ENCODE measurements around the gene SLC26A5.

SLC26A5 gene

DNA sequence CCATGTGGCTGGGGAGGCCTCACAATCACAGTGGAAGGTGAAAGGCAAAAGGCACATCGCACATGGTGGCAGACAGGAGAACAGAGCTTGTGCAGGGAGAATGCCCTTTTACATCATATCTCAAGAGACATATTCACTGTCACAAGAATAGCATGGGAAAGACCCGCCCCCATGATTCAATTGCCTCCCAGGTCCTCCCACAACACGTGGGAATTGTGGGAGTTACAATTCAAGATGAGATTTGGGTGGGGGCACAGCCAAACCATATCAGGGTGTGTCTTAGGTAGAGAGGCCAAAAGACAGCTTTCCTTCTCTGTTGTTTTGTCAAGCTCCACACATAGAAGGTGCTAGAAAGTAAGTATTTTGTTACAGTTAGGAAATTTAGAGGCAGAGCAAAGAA is 20.8 kb upstream of the SLC26A5 start:
- Mint-ChIP-seq H3K4me1 (no peaks in the 10 kb centered on the region), H3K9me3 (no peaks in the 10 kb centered on the region), H3K36me3 (ENCODE audit: low read depth) (no peaks in the 10 kb centered on the region), H3K27ac (no peak overlapping the region), H3K4me3 (no peak overlapping the region), H3K27me3 (ENCODE audit: low read depth, poor library complexity) (peaks cover 17% of the 10 kb centered on the region)
- TF ChIP-seq, protein P1, sequence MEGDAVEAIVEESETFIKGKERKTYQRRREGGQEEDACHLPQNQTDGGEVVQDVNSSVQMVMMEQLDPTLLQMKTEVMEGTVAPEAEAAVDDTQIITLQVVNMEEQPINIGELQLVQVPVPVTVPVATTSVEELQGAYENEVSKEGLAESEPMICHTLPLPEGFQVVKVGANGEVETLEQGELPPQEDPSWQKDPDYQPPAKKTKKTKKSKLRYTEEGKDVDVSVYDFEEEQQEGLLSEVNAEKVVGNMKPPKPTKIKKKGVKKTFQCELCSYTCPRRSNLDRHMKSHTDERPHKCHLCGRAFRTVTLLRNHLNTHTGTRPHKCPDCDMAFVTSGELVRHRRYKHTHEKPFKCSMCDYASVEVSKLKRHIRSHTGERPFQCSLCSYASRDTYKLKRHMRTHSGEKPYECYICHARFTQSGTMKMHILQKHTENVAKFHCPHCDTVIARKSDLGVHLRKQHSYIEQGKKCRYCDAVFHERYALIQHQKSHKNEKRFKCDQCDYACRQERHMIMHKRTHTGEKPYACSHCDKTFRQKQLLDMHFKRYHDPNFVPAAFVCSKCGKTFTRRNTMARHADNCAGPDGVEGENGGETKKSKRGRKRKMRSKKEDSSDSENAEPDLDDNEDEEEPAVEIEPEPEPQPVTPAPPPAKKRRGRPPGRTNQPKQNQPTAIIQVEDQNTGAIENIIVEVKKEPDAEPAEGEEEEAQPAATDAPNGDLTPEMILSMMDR (IDR thresholded peaks at IDR 0.05), result no peak
- no peak for DNase-seq

DNA sequence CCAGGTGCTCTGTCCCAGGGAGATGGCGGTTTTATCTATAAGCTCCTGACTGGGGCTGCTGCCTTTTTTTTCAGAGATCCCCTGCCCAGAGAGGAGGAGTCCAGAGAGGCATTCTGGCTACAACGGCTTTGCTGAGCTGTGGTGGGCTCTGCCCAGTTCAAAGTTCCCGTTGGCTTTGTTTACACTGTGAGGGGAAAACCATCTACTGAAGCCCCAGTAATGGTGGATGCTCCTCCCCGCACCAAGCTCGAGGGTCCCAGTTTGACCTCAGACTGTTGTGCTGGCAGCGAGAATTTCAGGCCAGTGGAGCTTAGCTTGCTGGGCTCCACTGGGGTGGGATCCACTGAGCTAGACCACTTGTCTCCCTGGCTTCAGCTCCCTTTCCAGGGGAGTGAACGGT is 16.4 kb upstream of the SLC26A5 start:
- H3K36me3 Mint-ChIP-seq (ENCODE audit: low read depth), result no peaks in the 10 kb centered on the region
- no peak for DNase-seq
- no peaks in the 10 kb centered on the region for H3K9me3 Mint-ChIP-seq
- H3K4me3 Mint-ChIP-seq, result no peak overlapping the region
- no peak overlapping the region for H3K27ac Mint-ChIP-seq
- H3K4me1 Mint-ChIP-seq, result no peaks in the 10 kb centered on the region
- TF ChIP-seq, protein P1 (IDR thresholded peaks at IDR 0.05), result no peak
- H3K27me3 Mint-ChIP-seq (ENCODE audit: low read depth, poor library complexity), result peaks cover 14% of the 10 kb centered on the region

DNA sequence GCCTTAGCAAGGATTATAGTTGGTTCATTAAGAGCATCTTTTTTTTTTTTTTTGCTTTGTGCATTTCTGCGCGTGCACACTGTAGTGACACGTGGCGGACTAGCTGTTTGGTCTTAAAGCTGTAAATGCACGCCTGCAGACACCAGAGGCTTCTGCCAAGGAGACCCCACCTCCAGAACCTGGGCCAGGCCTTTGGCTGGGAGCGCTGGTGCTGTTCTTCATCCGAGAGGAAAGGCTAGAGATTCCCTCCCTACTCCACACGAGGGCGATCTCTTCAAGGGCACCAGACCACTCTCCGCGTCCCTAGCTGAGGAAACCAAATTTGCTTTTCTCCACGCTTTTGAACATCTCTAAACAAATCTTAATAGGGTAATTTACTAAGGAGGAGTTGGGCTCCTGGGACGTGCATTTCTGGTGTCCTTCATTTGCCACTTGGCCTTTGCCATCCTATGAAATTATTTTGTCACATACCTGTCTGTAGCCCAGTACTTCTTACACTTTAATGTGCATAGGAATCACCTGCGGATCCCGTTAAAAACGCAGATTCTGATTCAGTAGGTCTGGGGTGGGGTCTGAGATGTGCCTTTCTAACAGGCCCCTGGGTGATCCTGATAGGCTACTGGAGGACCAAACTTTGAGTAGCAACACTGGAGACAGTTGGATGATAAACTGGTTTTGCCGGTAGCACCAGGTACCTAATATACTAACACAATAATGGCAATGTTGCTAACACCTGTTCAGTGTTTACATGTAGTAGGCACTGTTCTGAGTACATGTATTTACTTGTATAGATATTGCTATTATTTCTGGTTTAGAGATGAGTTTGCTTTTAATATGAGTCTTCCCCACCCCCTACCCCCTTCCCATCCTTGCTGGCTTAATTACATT is 1.3 kb upstream of the SLC26A5 start:
- TF ChIP-seq, protein P1 (IDR thresholded peaks at IDR 0.05), result peak; percentile 79
- no peak overlapping the region for H3K27ac Mint-ChIP-seq
- no peak overlapping the region for H3K4me3 Mint-ChIP-seq
- H3K9me3 Mint-ChIP-seq, result peaks cover 20% of the 10 kb centered on the region
- H3K27me3 Mint-ChIP-seq (ENCODE audit: low read depth, poor library complexity), result peaks cover 94% of the 10 kb centered on the region
- H3K36me3 Mint-ChIP-seq (ENCODE audit: low read depth), result no peaks in the 10 kb centered on the region
- DNase-seq, result peak; percentile 65
- peaks cover 9% of the 10 kb centered on the region for H3K4me1 Mint-ChIP-seq

DNA sequence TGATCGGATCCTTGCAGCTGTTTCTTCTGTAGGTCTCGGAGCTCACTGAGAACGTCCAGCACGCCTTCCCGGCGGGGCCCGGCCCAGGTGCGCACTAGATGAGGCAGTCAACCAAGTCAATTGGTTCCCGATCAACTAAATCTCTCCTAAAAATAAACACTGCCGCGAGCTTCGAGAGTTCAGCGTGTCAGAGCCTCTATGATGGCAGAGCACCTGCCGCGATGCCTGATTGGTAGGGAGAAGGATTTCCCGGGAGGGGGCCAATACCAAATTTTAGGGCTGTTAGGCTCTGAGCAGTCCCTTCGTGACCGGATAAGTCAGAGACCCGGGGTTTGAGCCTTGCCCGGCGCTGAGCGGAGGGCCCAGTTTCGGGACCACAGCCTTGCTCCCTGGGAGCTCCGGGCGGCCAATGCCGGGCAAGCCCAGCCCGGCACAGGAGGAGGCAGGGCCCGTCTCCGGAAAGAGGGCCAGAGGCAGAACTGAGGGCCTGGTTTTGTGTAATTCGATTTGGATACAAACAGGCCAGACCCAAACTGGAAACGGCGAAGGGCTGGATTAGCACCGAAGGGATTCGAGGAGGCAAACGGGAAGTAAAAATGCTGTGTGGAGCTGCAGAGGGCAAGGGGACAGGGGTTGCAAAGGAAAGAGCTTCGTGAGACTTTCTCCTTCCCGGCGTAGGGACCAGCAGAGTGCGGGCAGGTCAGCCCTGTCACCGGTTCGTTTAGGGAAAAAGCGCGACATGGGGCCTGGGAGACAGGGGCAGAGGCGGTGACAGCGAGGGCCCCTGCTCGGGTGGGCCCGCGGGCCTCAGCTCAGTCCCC is 569 bp downstream of the SLC26A5 start:
- Mint-ChIP-seq H3K4me1 (peaks cover 9% of the 10 kb centered on the region), H3K27ac (no peak overlapping the region), H3K36me3 (ENCODE audit: low read depth) (no peaks in the 10 kb centered on the region), H3K9me3 (peaks cover under 1% of the 10 kb centered on the region), H3K27me3 (ENCODE audit: low read depth, poor library complexity) (peaks cover 99% of the 10 kb centered on the region), H3K4me3 (peak overlapping the region; percentile 82)
- DNase-seq, result peak; percentile 21
- TF ChIP-seq, protein P1 (IDR thresholded peaks at IDR 0.05), result no peak

DNA sequence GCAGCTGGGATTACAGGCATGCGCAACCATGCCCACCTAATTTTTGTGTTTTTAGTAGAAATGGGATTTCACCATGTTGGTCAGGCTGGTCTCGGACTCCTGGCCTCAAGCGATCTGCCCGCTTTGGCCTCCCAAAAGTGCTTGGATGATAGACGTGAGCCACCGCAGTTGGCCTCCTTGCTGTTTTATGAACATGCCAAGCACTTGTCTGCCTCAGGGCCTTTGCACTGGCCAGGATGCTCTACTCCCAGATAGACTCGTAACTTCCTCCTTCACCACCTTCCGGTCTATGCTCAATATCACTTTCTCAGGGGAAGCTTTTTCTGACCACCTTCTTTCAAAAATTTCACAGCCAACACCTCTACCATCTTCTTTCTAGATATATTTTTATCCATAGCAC is 6.3 kb downstream of the SLC26A5 start:
- H3K27me3 Mint-ChIP-seq (ENCODE audit: low read depth, poor library complexity), result peaks cover 75% of the 10 kb centered on the region
- H3K4me1 Mint-ChIP-seq, result no peaks in the 10 kb centered on the region
- no peak for DNase-seq
- no peak overlapping the region for H3K4me3 Mint-ChIP-seq
- TF ChIP-seq, protein P1 (IDR thresholded peaks at IDR 0.05), result no peak
- no peaks in the 10 kb centered on the region for H3K36me3 Mint-ChIP-seq (ENCODE audit: low read depth)
- H3K9me3 Mint-ChIP-seq, result peaks cover 4% of the 10 kb centered on the region
- H3K27ac Mint-ChIP-seq, result no peak overlapping the region
